HFFc6 (cell line): ENCODE results near the gene GHRL. TPM values are rescaled to one million over a fixed set of nuclear protein-coding genes. Genes with fewer than 3 reads are reported as not detected.
A peak's percentile ranks its signal among the peaks of the same experiment; 100 is the strongest.
"Not testable (repeated sequence)": the region's sequence is repeated elsewhere in the genome, so short reads cannot be mapped to it uniquely, and the experiment has no call there.

Experiments
- DNase-seq: peaks from one replicate; pipeline ENCODE4 v3.0.0-alpha.2; 2018
- H3K27ac Mint-ChIP-seq: 2 replicates; pipeline ENCODE4 v1.8.0; 2020; ENCODE audit warnings: mild to moderate bottlenecking, mixed read lengths
- H3K27me3 Mint-ChIP-seq: 2 replicates; pipeline ENCODE4 v1.8.0; 2021; ENCODE audit warnings: mild to moderate bottlenecking, moderate library complexity, mixed read lengths; ENCODE audit not compliant: insufficient read depth
- H3K36me3 Mint-ChIP-seq: 2 replicates; pipeline ENCODE4 v1.8.0; 2021; ENCODE audit warnings: low read depth, mixed read lengths
- H3K4me1 Mint-ChIP-seq: 2 replicates; pipeline ENCODE4 v1.8.0; 2020; ENCODE audit warnings: low read depth, mixed read lengths
- H3K4me3 Mint-ChIP-seq: 2 replicates; pipeline ENCODE4 v1.8.0; 2020; ENCODE audit warnings: mild to moderate bottlenecking, moderate library complexity, mixed read lengths
- H3K9me3 Mint-ChIP-seq: 2 replicates; pipeline ENCODE4 v1.8.0; 2020; ENCODE audit warnings: mild to moderate bottlenecking, mixed read lengths
- total RNA-seq, 6 experiments: library from RNA; stranded (reverse); fragmentation: NEBNext Ultra II Directional; extraction: Animal tissue kit (Norgen Biotek cat#: 25700); gene quantifications; 2 replicates in 1 of 6; 3 replicates in 5 of 6; pipeline ENCODE4 v1.2.3, GENCODE V29; 2021
- TF ChIP-seq, protein P1 (sequence below): fragments of 200-600 bp; sonication (generic); IDR thresholded peaks from 2 replicates; pipeline ENCODE4 v1.5.0; 2021; ENCODE audit warnings: antibody characterized with exemption, mild to moderate bottlenecking

Gene GHRL
- total RNA-seq, 6 experiments from 2014 or later, result 0.21 to 0.41 TPM; not detected in 4

DNA sequence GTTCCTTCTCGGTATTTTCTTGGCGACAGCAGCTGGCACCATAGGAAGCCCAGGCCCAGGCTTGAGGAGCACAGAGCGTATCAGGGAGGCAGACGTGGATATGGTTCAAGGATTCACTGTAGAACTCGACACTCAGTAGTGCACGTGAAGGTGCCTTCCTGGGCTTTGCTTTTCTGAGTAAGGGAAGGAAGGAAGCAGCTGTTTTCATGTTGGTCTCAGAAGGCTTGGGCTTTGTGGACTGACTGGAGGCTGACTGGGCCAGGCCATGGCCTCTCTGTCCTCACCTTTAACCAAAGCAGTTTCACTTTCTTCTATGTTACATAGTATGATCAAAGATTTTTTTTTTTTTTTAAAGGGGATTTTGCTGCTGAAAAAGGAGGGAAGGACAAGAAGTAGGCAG lies 6.9 kb upstream of the GHRL start:
- no peak for DNase-seq
- Mint-ChIP-seq H3K9me3 (no peaks in the 10 kb centered on the region), H3K4me3 (no peak overlapping the region), H3K27me3 (peaks cover 3% of the 10 kb centered on the region; the same call in 1 of the 2 replicates), H3K27ac (peak overlapping the region; percentile 48; the same call in 1 of the 2 replicates), H3K36me3 (peaks cover 42% of the 10 kb centered on the region), H3K4me1 (0 out of 2 replicates have a peak, but pooled peaks cover 6% of the 10 kb centered on the region)
- TF ChIP-seq, protein P1, sequence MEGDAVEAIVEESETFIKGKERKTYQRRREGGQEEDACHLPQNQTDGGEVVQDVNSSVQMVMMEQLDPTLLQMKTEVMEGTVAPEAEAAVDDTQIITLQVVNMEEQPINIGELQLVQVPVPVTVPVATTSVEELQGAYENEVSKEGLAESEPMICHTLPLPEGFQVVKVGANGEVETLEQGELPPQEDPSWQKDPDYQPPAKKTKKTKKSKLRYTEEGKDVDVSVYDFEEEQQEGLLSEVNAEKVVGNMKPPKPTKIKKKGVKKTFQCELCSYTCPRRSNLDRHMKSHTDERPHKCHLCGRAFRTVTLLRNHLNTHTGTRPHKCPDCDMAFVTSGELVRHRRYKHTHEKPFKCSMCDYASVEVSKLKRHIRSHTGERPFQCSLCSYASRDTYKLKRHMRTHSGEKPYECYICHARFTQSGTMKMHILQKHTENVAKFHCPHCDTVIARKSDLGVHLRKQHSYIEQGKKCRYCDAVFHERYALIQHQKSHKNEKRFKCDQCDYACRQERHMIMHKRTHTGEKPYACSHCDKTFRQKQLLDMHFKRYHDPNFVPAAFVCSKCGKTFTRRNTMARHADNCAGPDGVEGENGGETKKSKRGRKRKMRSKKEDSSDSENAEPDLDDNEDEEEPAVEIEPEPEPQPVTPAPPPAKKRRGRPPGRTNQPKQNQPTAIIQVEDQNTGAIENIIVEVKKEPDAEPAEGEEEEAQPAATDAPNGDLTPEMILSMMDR, result no peak

DNA sequence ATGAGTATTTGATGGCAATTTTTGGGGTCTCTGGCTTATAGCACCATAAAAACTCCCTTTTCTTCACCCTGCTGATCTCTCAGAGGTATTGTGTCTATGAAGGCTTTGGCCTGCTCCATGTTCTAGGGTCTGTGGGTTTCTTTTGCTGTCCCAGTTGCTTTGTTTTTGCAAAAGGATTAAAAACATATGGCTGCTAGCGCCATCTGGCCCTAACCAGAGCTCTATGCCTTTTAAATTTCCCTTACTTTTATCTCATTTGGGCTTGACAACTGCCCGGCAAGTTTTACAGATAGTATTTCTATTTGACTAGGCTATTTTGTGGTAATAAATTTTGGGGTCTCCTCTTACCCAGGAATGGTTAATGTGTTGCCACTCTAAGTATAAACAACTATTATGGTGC lies 6.4 kb upstream of the GHRL start:
- H3K36me3 Mint-ChIP-seq, result peaks cover 42% of the 10 kb centered on the region
- 0 out of 2 replicates have a peak, but pooled peaks cover 6% of the 10 kb centered on the region for H3K4me1 Mint-ChIP-seq
- H3K4me3 Mint-ChIP-seq, result no peak overlapping the region
- no peak for DNase-seq
- H3K27ac Mint-ChIP-seq, result peak overlapping the region; percentile 48; the same call in 1 of the 2 replicates
- peaks cover 3% of the 10 kb centered on the region; the same call in 1 of the 2 replicates for H3K27me3 Mint-ChIP-seq
- TF ChIP-seq, protein P1, result no peak
- no peaks in the 10 kb centered on the region for H3K9me3 Mint-ChIP-seq

DNA sequence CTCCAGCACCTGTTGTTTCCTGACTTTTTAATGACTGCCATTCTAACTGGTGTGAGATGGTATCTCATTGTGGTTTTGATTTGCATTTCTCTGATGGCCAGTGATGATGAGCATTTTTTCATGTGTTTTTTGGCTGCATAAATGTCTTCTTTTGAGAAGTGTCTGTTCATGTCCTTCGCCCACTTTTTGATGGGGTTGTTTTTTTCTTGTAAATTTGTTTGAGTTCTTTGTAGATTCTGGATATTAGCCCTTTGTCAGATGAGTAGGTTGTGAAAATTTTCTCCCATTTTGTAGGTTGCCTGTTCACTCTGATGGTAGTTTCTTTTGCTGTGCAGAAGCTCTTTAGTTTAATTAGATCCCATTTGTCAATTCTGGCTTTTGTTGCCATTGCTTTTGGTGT lies 5.3 kb upstream of the GHRL start:
- peaks cover 34% of the 10 kb centered on the region for H3K36me3 Mint-ChIP-seq
- not testable (repeated sequence) for H3K4me1 Mint-ChIP-seq, H3K4me3 Mint-ChIP-seq, DNase-seq, H3K27ac Mint-ChIP-seq, H3K27me3 Mint-ChIP-seq, H3K9me3 Mint-ChIP-seq

DNA sequence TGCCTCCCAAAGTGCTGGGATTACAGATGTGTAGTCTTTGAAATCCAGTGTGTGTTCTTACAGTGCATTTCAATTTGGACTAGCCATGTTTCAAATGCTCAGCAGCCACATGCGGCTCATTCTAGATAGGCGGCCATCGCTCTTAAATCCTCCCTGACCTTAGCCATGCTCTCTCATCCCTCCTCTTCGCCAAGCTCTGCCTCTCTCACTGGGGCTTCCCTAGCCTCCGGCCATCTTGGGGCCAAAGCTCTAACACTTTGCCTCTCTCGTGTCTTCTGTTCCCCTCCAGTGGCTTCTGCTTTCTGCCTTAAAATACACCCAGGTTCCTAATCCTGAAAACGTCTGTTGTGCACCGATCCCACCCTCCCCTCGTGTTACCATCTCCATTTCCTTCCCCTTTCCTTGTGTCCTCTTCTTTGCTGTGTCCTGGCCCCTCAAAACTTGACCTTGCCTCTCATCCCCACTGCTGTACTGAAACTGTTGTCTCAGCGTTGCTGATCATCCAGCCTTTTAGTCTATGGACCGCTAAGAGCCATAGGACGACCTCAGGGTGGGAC lies 1.4 kb upstream of the GHRL start:
- DNase-seq, result no peak
- no peak overlapping the region for H3K27ac Mint-ChIP-seq
- no peaks in the 10 kb centered on the region; the same call in 1 of the 2 replicates for H3K27me3 Mint-ChIP-seq
- H3K9me3 Mint-ChIP-seq, result no peaks in the 10 kb centered on the region
- TF ChIP-seq, protein P1, result no peak
- H3K4me1 Mint-ChIP-seq, result no peaks in the 10 kb centered on the region
- no peak overlapping the region for H3K4me3 Mint-ChIP-seq
- peaks cover 13% of the 10 kb centered on the region for H3K36me3 Mint-ChIP-seq

DNA sequence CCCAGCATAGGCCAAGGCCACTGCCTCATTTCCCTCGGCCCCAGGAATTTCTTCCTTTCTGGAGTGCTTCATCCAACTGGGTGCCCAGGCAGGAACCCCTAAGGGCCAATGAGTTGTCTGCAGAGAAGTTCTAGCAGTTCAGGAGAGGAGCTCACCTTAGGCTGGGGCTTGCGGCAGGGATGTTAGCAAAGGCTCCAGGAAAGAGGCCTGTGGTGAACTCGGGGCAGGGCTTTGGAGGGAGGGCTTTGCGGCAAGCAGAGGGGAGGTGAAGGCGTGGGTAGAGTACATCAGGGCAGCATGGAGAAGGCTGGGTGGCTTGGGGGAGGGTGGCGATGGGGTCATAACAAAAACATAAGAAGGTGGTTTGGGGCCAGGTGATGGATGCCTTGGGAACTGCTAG lies 1.1 kb downstream of the GHRL start:
- Mint-ChIP-seq H3K4me3 (no peak overlapping the region), H3K4me1 (peaks cover 6% of the 10 kb centered on the region; the same call in 1 of the 2 replicates), H3K27ac (peak overlapping the region; percentile 56), H3K9me3 (no peaks in the 10 kb centered on the region), H3K27me3 (no peaks in the 10 kb centered on the region; the same call in 1 of the 2 replicates), H3K36me3 (peaks cover 7% of the 10 kb centered on the region)
- TF ChIP-seq, protein P1, result no peak
- no peak for DNase-seq

DNA sequence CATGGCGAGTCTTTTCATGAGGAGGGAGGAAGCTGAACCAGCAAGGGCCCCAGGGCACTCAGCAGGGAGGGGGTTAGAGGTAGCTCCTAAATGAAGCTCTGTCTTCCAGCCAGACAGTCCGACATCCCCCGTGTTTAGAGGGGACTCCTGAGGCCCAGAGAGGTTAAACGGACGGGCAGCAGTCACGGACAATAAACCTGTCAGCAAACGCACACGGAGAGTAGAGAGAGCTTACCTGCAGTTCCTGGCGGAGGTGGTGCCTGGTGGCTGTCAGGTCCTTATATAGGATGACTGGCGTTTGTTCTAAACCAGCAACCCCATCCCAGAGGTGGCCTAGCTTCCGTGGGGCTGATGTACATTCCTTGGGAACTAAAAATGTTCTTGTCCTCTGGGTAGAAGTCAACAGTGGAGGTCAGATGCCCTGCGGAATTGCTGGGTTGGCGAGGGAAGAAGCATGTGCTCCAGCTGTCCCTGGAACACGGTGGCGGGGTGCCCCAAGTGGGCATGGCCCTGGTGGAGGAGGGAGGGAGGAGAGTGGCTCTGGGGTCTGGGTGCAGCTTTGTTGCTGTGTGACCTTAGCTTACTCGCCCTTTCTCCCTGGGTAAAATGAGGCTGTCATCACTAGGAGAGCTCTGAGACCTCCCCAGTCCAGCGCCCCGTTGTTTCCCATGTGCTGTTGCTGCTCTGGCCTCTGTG lies 2.1 kb downstream of the GHRL start:
- DNase-seq, result no peak
- TF ChIP-seq, protein P1, result no peak
- H3K36me3 Mint-ChIP-seq, result peaks cover 4% of the 10 kb centered on the region; the same call in 1 of the 2 replicates
- no peaks in the 10 kb centered on the region for H3K9me3 Mint-ChIP-seq
- H3K4me3 Mint-ChIP-seq, result no peak overlapping the region
- peaks cover 6% of the 10 kb centered on the region; the same call in 1 of the 2 replicates for H3K4me1 Mint-ChIP-seq
- H3K27ac Mint-ChIP-seq, result no peak overlapping the region
- H3K27me3 Mint-ChIP-seq, result peaks cover 2% of the 10 kb centered on the region; the same call in 1 of the 2 replicates
